ENCODE data around the gene TREML1. TPM values are rescaled to one million over a fixed set of nuclear protein-coding genes. Genes with fewer than 3 reads are reported as not detected.
"Not testable (repeated sequence)": the region's sequence is repeated elsewhere in the genome, so short reads cannot be mapped to it uniquely, and the experiment has no call there.

The TREML1 gene
- total RNA-seq, 2 donors from 2014 or later: not detected

GRCh38 chr6:41189046-41189445 is 34.9 kb upstream of the TREML1 start:
- not testable (repeated sequence) for H3K36me3 Mint-ChIP-seq (ENCODE audit: insufficient read depth in 2 of 2); H3K27ac Mint-ChIP-seq; ATAC-seq (replicated peaks in 1 of 2); DNase-seq; H3K27me3 Mint-ChIP-seq (ENCODE audit: low read depth); H3K9me3 Mint-ChIP-seq; H3K4me3 Mint-ChIP-seq
- H3K4me1 Mint-ChIP-seq (ENCODE audit: low read depth): peaks cover 14% of the 10 kb centered on the region

- Mint-ChIP-seq H3K4me3 (no peak overlapping the region), H3K9me3 (peaks cover 0 to 4% of the 10 kb centered on the region in 2 donors), H3K36me3 (ENCODE audit: insufficient read depth in 2 of 2) (peaks cover 6 to 8% of the 10 kb centered on the region in 2 donors), H3K27me3 (ENCODE audit: low read depth) (no peaks in the 10 kb centered on the region), H3K4me1 (ENCODE audit: low read depth) (peaks cover 10% of the 10 kb centered on the region), H3K27ac (no peak overlapping the region)
- DNase-seq: no peak
- ATAC-seq (replicated peaks in 1 of 2): no peak
These were observed 34.1 kb upstream of the TREML1 start for GRCh38 chr6:41187924-41188886.

GRCh38 chr6:41186031-41186562 is 31.9 kb upstream of the TREML1 start:
- ATAC-seq (replicated peaks in 1 of 2): no peak
- no peak overlapping the region for H3K27ac Mint-ChIP-seq
- peaks cover 0 to 4% of the 10 kb centered on the region in 2 donors for H3K9me3 Mint-ChIP-seq

GRCh38 chr6:41184761-41185160 is 30.6 kb upstream of the TREML1 start:
- H3K27ac Mint-ChIP-seq: no peak overlapping the region
- H3K9me3 Mint-ChIP-seq: no peaks in the 10 kb centered on the region
- peaks cover 27% of the 10 kb centered on the region for H3K4me1 Mint-ChIP-seq (ENCODE audit: low read depth)
- no peak for ATAC-seq (replicated peaks in 1 of 2)
- DNase-seq: no peak
- no peaks in the 10 kb centered on the region for H3K27me3 Mint-ChIP-seq (ENCODE audit: low read depth)
- no peak overlapping the region for H3K4me3 Mint-ChIP-seq
- peaks cover 0 to 3% of the 10 kb centered on the region in 2 donors for H3K36me3 Mint-ChIP-seq (ENCODE audit: insufficient read depth in 2 of 2)

More at GRCh38 chr6:41186031-41186562, 31.9 kb upstream of the TREML1 start:
- Mint-ChIP-seq H3K4me1 (ENCODE audit: low read depth) (peaks cover 27% of the 10 kb centered on the region), H3K4me3 (no peak overlapping the region), H3K36me3 (ENCODE audit: insufficient read depth in 2 of 2) (peaks cover 6 to 8% of the 10 kb centered on the region in 2 donors), H3K27me3 (ENCODE audit: low read depth) (no peaks in the 10 kb centered on the region)
- DNase-seq: no peak

- ATAC-seq (replicated peaks in 1 of 2): peak; percentile 94 to 96
- peaks cover 22% of the 10 kb centered on the region for H3K4me1 Mint-ChIP-seq (ENCODE audit: low read depth)
- peak overlapping the region in 1 of 2 donors; percentile 46 for H3K4me3 Mint-ChIP-seq
- no peaks in the 10 kb centered on the region for H3K9me3 Mint-ChIP-seq
- peak; percentile 54 to 60 for DNase-seq
- no peaks in the 10 kb centered on the region for H3K36me3 Mint-ChIP-seq (ENCODE audit: insufficient read depth in 2 of 2)
- H3K27ac Mint-ChIP-seq: no peak overlapping the region
- H3K27me3 Mint-ChIP-seq (ENCODE audit: low read depth): no peaks in the 10 kb centered on the region
These were observed 28.2 kb upstream of the TREML1 start for GRCh38 chr6:41182069-41183034.

GRCh38 chr6:41181566-41181965 is 27.4 kb upstream of the TREML1 start:
- ATAC-seq (replicated peaks in 1 of 2) (no peak), DNase-seq (no peak)
- Mint-ChIP-seq H3K4me3 (no peak overlapping the region), H3K9me3 (no peaks in the 10 kb centered on the region), H3K36me3 (ENCODE audit: insufficient read depth in 2 of 2) (no peaks in the 10 kb centered on the region), H3K4me1 (ENCODE audit: low read depth) (peaks cover 22% of the 10 kb centered on the region), H3K27me3 (ENCODE audit: low read depth) (no peaks in the 10 kb centered on the region), H3K27ac (no peak overlapping the region)

- Mint-ChIP-seq H3K27ac (no peak overlapping the region), H3K4me3 (no peak overlapping the region), H3K4me1 (ENCODE audit: low read depth) (peaks cover 17% of the 10 kb centered on the region), H3K36me3 (ENCODE audit: insufficient read depth in 2 of 2) (no peaks in the 10 kb centered on the region), H3K27me3 (ENCODE audit: low read depth) (no peaks in the 10 kb centered on the region), H3K9me3 (no peaks in the 10 kb centered on the region)
- DNase-seq (no peak), ATAC-seq (replicated peaks in 1 of 2) (no peak)
These were observed 25.0 kb upstream of the TREML1 start for GRCh38 chr6:41179163-41179562.

GRCh38 chr6:41177695-41178094 is 23.5 kb upstream of the TREML1 start:
- no peak overlapping the region for H3K27ac Mint-ChIP-seq
- no peaks in the 10 kb centered on the region for H3K36me3 Mint-ChIP-seq (ENCODE audit: insufficient read depth in 2 of 2)
- peaks cover 13% of the 10 kb centered on the region for H3K4me1 Mint-ChIP-seq (ENCODE audit: low read depth)
- DNase-seq (no peak), ATAC-seq (replicated peaks in 1 of 2) (no peak)
- no peaks in the 10 kb centered on the region for H3K9me3 Mint-ChIP-seq
- no peaks in the 10 kb centered on the region for H3K27me3 Mint-ChIP-seq (ENCODE audit: low read depth)
- H3K4me3 Mint-ChIP-seq: no peak overlapping the region

- DNase-seq (no peak), ATAC-seq (replicated peaks in 1 of 2) (no peak)
- no peak overlapping the region for H3K27ac Mint-ChIP-seq
- no peaks in the 10 kb centered on the region for H3K9me3 Mint-ChIP-seq
- H3K4me3 Mint-ChIP-seq: no peak overlapping the region
- H3K36me3 Mint-ChIP-seq (ENCODE audit: insufficient read depth in 2 of 2): no peaks in the 10 kb centered on the region
- no peaks in the 10 kb centered on the region for H3K27me3 Mint-ChIP-seq (ENCODE audit: low read depth)
- peaks cover 9% of the 10 kb centered on the region for H3K4me1 Mint-ChIP-seq (ENCODE audit: low read depth)
These were observed 23.1 kb upstream of the TREML1 start for GRCh38 chr6:41177287-41177686.

GRCh38 chr6:41176189-41176588 is 22.0 kb upstream of the TREML1 start:
- no peaks in the 10 kb centered on the region for H3K9me3 Mint-ChIP-seq
- ATAC-seq (replicated peaks in 1 of 2) (no peak), DNase-seq (no peak)
- no peak overlapping the region for H3K4me3 Mint-ChIP-seq
- no peaks in the 10 kb centered on the region for H3K4me1 Mint-ChIP-seq (ENCODE audit: low read depth)
- no peaks in the 10 kb centered on the region for H3K36me3 Mint-ChIP-seq (ENCODE audit: insufficient read depth in 2 of 2)
- H3K27me3 Mint-ChIP-seq (ENCODE audit: low read depth): no peaks in the 10 kb centered on the region
- no peak overlapping the region for H3K27ac Mint-ChIP-seq

GRCh38 chr6:41175084-41175483 is 20.9 kb upstream of the TREML1 start:
- H3K9me3 Mint-ChIP-seq: no peaks in the 10 kb centered on the region
- H3K27me3 Mint-ChIP-seq (ENCODE audit: low read depth): no peaks in the 10 kb centered on the region
- no peaks in the 10 kb centered on the region for H3K4me1 Mint-ChIP-seq (ENCODE audit: low read depth)
- H3K27ac Mint-ChIP-seq: no peak overlapping the region
- H3K4me3 Mint-ChIP-seq: no peak overlapping the region
- no peaks in the 10 kb centered on the region for H3K36me3 Mint-ChIP-seq (ENCODE audit: insufficient read depth in 2 of 2)
- ATAC-seq (replicated peaks in 1 of 2) (no peak), DNase-seq (no peak)

- Mint-ChIP-seq H3K9me3 (no peaks in the 10 kb centered on the region), H3K27ac (no peak overlapping the region), H3K36me3 (ENCODE audit: insufficient read depth in 2 of 2) (no peaks in the 10 kb centered on the region), H3K27me3 (ENCODE audit: low read depth) (no peaks in the 10 kb centered on the region), H3K4me1 (ENCODE audit: low read depth) (no peaks in the 10 kb centered on the region), H3K4me3 (no peak overlapping the region)
- DNase-seq (no peak), ATAC-seq (replicated peaks in 1 of 2) (no peak)
These were observed 20.5 kb upstream of the TREML1 start for GRCh38 chr6:41174610-41175009.

GRCh38 chr6:41171908-41172307 is 17.8 kb upstream of the TREML1 start:
- Mint-ChIP-seq H3K4me3 (no peak overlapping the region), H3K4me1 (ENCODE audit: low read depth) (no peaks in the 10 kb centered on the region), H3K9me3 (no peaks in the 10 kb centered on the region), H3K36me3 (ENCODE audit: insufficient read depth in 2 of 2) (no peaks in the 10 kb centered on the region), H3K27ac (no peak overlapping the region), H3K27me3 (ENCODE audit: low read depth) (peaks cover 4% of the 10 kb centered on the region)
- DNase-seq (no peak), ATAC-seq (replicated peaks in 1 of 2) (no peak)
